Measurements from ENCODE around the gene SH3D19. TPM values are rescaled to one million over a fixed set of nuclear protein-coding genes. Genes with fewer than 3 reads are reported as not detected.

The SH3D19 gene
- polyA plus RNA-seq, 1 donor from 2014 or later, result 0.10 TPM

DNA sequence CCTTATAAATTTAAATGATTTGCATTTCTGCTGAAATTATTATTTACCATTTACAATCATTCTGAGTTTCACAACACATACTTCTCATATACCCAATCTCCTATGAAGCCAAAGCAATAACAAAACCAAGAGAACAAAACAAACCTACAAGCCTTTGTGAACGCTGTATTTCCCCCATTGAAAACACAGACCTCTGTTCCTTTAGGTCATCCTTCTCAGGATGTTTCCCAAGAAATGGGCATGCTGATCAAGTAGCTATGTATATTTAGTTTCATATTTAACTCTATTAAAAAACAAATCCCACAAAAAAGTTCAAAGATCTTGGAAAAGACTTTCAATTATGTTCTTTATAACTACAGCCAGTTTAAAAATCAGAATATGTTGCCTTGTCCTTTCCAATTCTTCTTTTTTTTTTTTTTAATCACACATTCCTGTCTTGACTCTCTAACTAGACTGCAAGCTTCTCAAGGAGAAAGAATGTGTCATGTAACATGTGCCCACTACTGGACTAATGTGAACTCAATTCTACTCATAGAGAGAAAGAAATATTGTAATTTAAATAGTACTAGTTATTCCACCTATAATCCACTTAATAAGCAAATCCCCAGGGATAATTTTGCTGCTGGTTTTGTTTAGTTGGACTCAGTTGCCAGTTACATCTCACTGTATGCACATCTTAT is 132.7 kb downstream of the SH3D19 start:
- H3K27ac Mint-ChIP-seq, result no peak overlapping the region
- no peak overlapping the region for H3K4me3 Mint-ChIP-seq
- peaks cover 0 to 9% (median 0%) of the 10 kb centered on the region in 3 donors for H3K9me3 Mint-ChIP-seq
- H3K36me3 Mint-ChIP-seq, result no peaks in the 10 kb centered on the region
- H3K27me3 Mint-ChIP-seq, result no peaks in the 10 kb centered on the region
- no peaks in the 10 kb centered on the region for H3K4me1 Mint-ChIP-seq

GRCh38 chr4:151184523-151185458 is 140.6 kb downstream of the SH3D19 start:
- peaks cover 0 to 2% (median 0%) of the 10 kb centered on the region in 3 donors for H3K9me3 Mint-ChIP-seq
- no peak overlapping the region for H3K27ac Mint-ChIP-seq
- H3K4me3 Mint-ChIP-seq, result no peak overlapping the region
- H3K4me1 Mint-ChIP-seq, result no peaks in the 10 kb centered on the region
- H3K36me3 Mint-ChIP-seq, result no peaks in the 10 kb centered on the region
- H3K27me3 Mint-ChIP-seq, result peaks cover 3% of the 10 kb centered on the region

DNA sequence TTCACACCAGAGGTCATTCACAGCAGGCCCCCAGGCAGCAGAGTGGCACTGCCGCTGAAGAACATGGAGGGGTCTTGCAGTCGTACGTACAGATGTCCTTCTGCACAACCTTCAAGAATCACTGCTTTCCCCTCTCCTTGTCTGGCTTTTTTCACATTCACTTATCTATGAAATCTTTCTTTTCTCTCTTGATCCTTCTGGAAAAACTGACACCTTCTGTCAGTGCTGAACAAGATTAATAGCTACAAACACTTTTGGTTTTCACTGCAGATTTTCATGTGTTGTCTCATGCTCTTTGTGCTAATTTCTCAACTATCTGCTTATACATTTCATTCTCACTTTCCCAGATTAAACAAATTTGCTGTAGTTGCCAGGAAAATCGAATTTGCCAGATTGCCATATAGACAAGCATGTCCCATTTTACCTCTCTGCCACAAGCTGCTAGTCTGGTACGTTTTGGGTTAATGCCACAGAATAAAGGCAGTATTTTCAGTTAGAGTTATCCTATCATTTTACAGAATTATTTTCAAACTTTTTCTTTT is 142.9 kb downstream of the SH3D19 start:
- peaks cover 3% of the 10 kb centered on the region for H3K27me3 Mint-ChIP-seq
- H3K9me3 Mint-ChIP-seq, result no peaks in the 10 kb centered on the region
- no peaks in the 10 kb centered on the region for H3K4me1 Mint-ChIP-seq
- H3K27ac Mint-ChIP-seq, result no peak overlapping the region
- H3K4me3 Mint-ChIP-seq, result no peak overlapping the region
- no peaks in the 10 kb centered on the region for H3K36me3 Mint-ChIP-seq

GRCh38 chr4:151176685-151177084 is 148.7 kb downstream of the SH3D19 start:
- Mint-ChIP-seq H3K36me3 (no peaks in the 10 kb centered on the region), H3K27me3 (peaks cover 2% of the 10 kb centered on the region), H3K27ac (no peak overlapping the region), H3K4me1 (no peaks in the 10 kb centered on the region), H3K4me3 (no peak overlapping the region), H3K9me3 (no peaks in the 10 kb centered on the region)

- H3K4me1 Mint-ChIP-seq, result no peaks in the 10 kb centered on the region
These were observed 149.4 kb downstream of the SH3D19 start for GRCh38 chr4:151175754-151176631.

DNA sequence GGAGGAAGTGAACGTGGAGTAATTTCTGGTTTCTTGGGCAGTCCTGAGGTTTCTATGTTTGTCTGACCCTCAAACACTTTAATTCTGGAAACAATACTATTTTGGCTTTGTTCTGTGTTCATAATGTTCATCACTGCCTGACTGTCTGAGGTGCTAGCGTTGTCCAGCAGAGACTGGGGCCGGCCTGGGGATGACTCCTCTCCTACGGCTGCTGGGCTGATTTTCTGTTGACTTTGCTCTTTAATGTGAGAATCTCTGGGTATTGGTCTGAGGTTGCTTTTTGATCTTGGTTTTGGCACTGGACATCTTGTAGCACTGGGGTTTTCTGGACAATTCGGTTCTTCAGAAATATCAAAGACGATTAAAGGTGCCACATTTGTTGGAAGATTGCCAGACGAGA is 150.2 kb downstream of the SH3D19 start:
- no peaks in the 10 kb centered on the region for H3K9me3 Mint-ChIP-seq
- H3K4me1 Mint-ChIP-seq, result no peaks in the 10 kb centered on the region
- no peak overlapping the region for H3K4me3 Mint-ChIP-seq
- no peaks in the 10 kb centered on the region for H3K36me3 Mint-ChIP-seq
- peaks cover 2% of the 10 kb centered on the region for H3K27me3 Mint-ChIP-seq
- H3K27ac Mint-ChIP-seq, result no peak overlapping the region

More at GRCh38 chr4:151175754-151176631, 149.4 kb downstream of the SH3D19 start:
- H3K27ac Mint-ChIP-seq, result no peak overlapping the region
- peaks cover 2% of the 10 kb centered on the region for H3K27me3 Mint-ChIP-seq
- H3K9me3 Mint-ChIP-seq, result no peaks in the 10 kb centered on the region
- H3K36me3 Mint-ChIP-seq, result no peaks in the 10 kb centered on the region
- no peak overlapping the region for H3K4me3 Mint-ChIP-seq

DNA sequence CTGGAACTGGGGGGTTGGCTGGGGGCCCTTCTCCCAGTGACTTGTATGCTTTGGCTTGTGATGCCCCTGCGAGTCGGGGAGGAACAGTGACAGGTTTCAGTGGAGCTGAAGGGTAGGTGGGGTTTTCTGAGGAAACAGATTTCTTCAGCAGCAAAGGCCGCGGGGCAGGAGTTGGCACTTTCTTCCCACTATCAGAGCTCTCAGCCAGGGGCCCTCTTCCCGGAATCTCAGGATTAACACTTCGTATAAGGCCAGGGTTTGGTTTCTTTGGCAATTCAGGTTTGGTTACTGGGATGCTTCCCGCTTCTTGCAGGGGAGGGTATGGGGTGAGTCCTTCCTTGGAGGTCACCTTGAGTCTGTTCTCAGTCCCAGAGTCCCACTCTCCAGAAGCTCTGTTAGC is 150.6 kb downstream of the SH3D19 start:
- H3K4me1 Mint-ChIP-seq, result no peaks in the 10 kb centered on the region
- H3K27ac Mint-ChIP-seq, result no peak overlapping the region
- H3K9me3 Mint-ChIP-seq, result no peaks in the 10 kb centered on the region
- peaks cover 2% of the 10 kb centered on the region for H3K27me3 Mint-ChIP-seq
- no peak overlapping the region for H3K4me3 Mint-ChIP-seq
- H3K36me3 Mint-ChIP-seq, result no peaks in the 10 kb centered on the region

DNA sequence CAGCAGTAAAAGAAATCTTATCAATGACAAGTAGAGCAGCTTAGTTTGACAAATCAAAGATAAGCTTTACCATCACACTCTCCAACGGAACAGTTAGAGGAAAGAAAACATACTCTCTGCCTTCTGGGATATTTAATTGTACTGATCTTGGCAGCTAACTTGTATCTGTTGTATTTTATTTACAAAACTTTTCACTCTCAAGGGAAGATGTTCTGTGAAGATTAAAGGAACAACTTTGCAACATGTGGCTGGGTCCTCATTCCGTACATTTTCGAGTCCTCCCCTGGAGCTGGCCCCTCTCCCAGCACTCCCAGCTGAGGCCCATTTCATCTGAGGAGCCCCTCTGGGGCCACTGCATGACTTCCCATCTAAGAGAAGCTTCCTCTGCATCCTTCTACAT is 151.5 kb downstream of the SH3D19 start:
- Mint-ChIP-seq H3K9me3 (no peaks in the 10 kb centered on the region), H3K27ac (no peak overlapping the region), H3K27me3 (peaks cover 2% of the 10 kb centered on the region), H3K4me3 (no peak overlapping the region), H3K36me3 (no peaks in the 10 kb centered on the region), H3K4me1 (no peaks in the 10 kb centered on the region)

DNA sequence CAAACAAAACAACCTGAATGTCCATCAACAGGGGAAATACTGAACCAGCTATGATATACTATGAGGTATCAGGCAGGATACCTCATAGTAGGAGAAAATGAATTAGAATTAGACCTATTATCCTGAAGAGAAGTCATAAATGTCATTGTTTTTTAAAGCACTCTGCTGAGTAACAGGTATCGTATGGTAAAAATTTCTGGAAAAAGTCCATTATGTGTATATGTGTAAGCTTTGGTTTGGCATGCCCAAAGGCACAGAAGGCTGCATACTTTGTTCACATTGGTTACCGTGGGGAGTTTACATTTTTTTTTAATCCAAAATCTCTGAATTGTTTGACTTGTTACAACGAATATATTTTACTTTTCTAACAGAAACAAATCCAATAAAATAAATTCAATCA is 155.5 kb downstream of the SH3D19 start:
- Mint-ChIP-seq H3K4me3 (no peak overlapping the region), H3K4me1 (no peaks in the 10 kb centered on the region), H3K9me3 (peaks cover 0 to 2% (median 0%) of the 10 kb centered on the region in 3 donors), H3K27ac (peak overlapping the region in 1 of 3 donors; percentile 17), H3K36me3 (no peaks in the 10 kb centered on the region), H3K27me3 (peaks cover 7% of the 10 kb centered on the region)

GRCh38 chr4:151169223-151169622 is 156.2 kb downstream of the SH3D19 start:
- Mint-ChIP-seq H3K27me3 (peaks cover 5% of the 10 kb centered on the region), H3K4me1 (no peaks in the 10 kb centered on the region), H3K36me3 (no peaks in the 10 kb centered on the region), H3K4me3 (no peak overlapping the region), H3K9me3 (peaks cover 0 to 2% (median 0%) of the 10 kb centered on the region in 3 donors), H3K27ac (no peak overlapping the region)

DNA sequence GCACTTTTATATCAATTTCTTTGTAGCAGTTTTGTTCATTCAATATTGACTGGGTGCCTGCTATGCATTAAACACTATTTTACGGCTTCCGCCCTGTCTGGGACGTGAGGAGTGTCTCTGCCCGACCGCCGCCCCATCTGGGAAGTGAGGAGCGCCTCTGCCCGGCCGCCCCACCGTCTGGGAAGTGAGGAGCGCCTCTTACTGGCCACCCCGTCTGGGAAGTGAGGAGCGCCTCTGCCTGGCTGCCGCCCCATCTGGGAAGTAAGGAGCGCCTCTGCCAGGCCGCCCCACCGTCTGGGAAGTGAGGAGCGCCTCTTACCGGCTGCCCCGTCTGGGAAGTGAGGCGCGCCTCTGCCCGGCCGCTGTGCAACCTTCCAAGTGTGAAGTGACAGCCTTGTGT is 157.8 kb downstream of the SH3D19 start:
- Mint-ChIP-seq H3K9me3 (peaks cover 0 to 2% (median 0%) of the 10 kb centered on the region in 3 donors), H3K36me3 (no peaks in the 10 kb centered on the region), H3K27ac (no peak overlapping the region), H3K27me3 (peaks cover 5% of the 10 kb centered on the region), H3K4me1 (no peaks in the 10 kb centered on the region), H3K4me3 (no peak overlapping the region)

GRCh38 chr4:151166636-151167035 is 158.8 kb downstream of the SH3D19 start:
- Mint-ChIP-seq H3K27me3 (peaks cover 5% of the 10 kb centered on the region), H3K9me3 (peaks cover 0 to 2% (median 0%) of the 10 kb centered on the region in 3 donors), H3K27ac (no peak overlapping the region), H3K36me3 (no peaks in the 10 kb centered on the region), H3K4me1 (no peaks in the 10 kb centered on the region), H3K4me3 (no peak overlapping the region)

- no peak overlapping the region for H3K27ac Mint-ChIP-seq
- H3K9me3 Mint-ChIP-seq, result peaks cover 0 to 2% (median 0%) of the 10 kb centered on the region in 3 donors
- no peaks in the 10 kb centered on the region for H3K4me1 Mint-ChIP-seq
- H3K27me3 Mint-ChIP-seq, result peaks cover 5% of the 10 kb centered on the region
- H3K36me3 Mint-ChIP-seq, result no peaks in the 10 kb centered on the region
- no peak overlapping the region for H3K4me3 Mint-ChIP-seq
These were observed 160.0 kb downstream of the SH3D19 start for GRCh38 chr4:151165205-151166000.

DNA sequence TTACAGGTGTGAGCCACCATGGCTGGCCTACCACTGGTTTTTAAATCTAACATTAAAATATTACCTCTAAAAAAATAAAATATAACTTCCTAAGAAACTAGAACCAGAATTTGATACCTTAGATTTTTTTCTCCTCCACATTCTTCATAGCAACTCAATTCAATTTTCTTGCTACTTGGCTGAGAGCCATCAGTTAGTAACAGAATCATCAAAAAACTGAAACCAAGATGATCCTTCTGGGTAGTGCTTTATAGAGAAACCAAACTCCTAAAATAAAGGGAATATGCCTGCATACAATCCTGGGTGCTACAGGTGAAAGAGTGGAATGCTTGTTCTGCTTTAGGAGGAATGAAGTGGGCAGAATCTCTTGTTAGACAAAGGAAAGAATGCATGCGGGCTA is 161.6 kb downstream of the SH3D19 start:
- H3K27me3 Mint-ChIP-seq, result peaks cover 5% of the 10 kb centered on the region
- H3K27ac Mint-ChIP-seq, result no peak overlapping the region
- no peaks in the 10 kb centered on the region for H3K4me1 Mint-ChIP-seq
- peak overlapping the region in 1 of 4 donors; percentile 37 for H3K4me3 Mint-ChIP-seq
- H3K9me3 Mint-ChIP-seq, result peaks cover 0 to 2% (median 0%) of the 10 kb centered on the region in 3 donors
- no peaks in the 10 kb centered on the region for H3K36me3 Mint-ChIP-seq

Data from IgD-negative memory B cell (primary cell).